Prostate gland (tissue), 2 donors: ENCODE measurements around the gene ITGA7. TPM values are rescaled to one million over a fixed set of nuclear protein-coding genes. Genes with fewer than 3 reads are reported as not detected.

Experiments
- DNase-seq: peaks from one replicate; pipeline ENCODE4 v3.0.0-alpha.2; 2019; ENCODE audit warnings: low spot score
- H3K27ac ChIP-seq, 2 donors: fragments of 200-600 bp; sonication (generic); 2 replicates each; pipeline ENCODE4 v1.5.1; 2017 to 2019
- H3K27me3 ChIP-seq: fragments of 200-600 bp; sonication (generic); replicated peaks from 2 replicates; pipeline ENCODE4 v1.5.1; 2019; ENCODE audit not compliant: insufficient read depth
- H3K36me3 ChIP-seq, 2 donors: fragments of 200-600 bp; sonication (generic); 1 replicate in 1 of 2; 2 replicates in 1 of 2; pipeline versions ENCODE4 v1.5.1 to v1.8.1; 2017 to 2019
- H3K4me1 ChIP-seq: fragments of 200-600 bp; sonication (generic); replicated peaks from 2 replicates; pipeline ENCODE4 v1.5.1; 2019
- H3K4me3 ChIP-seq, 2 donors: fragments of 200-600 bp; sonication (generic); 2 replicates each; pipeline ENCODE4 v1.5.1; 2017 to 2019
- H3K9me3 ChIP-seq: fragments of 200-600 bp; sonication (generic); 2 replicates; pipeline ENCODE4 v1.5.1; 2017
- CTCF ChIP-seq, 4 experiments: fragments of 200-600 bp in 2 of 4; fragments of 450-650 bp in 2 of 4; sonication (generic) in 2 of 4; IDR thresholded peaks; 1 replicate in 3 of 4; 2 replicates in 1 of 4; pipeline ENCODE4 v1.5.1; 2016 to 2019; ENCODE audit warnings: antibody characterized with exemption in 4 of 4, mild to moderate bottlenecking in 2 of 4, moderate library complexity in 2 of 4
- POLR2A ChIP-seq: fragments of 450-650 bp; IDR thresholded peaks from one replicate; pipeline ENCODE4 v1.6.1; 2016; ENCODE audit warnings: antibody characterized with exemption, mild to moderate bottlenecking
- POLR2AphosphoS5 ChIP-seq: sonication (generic); formaldehyde crosslinking; IDR thresholded peaks from one replicate; pipeline ENCODE4 v1.6.1; 2017; ENCODE audit warnings: antibody characterized with exemption
- WGBS: methylation state at CpG from one replicate; pipeline ENCODE4 v1.1.5; 2018; 5-methylcytosine and 5-hydroxymethylcytosine counted together
- intact Hi-C: fragments of 100-400 bp; cut with DNase I; formaldehyde crosslinking; loops from one replicate; pipeline ENCODE4 v1.14.2; 2022
- total RNA-seq, 2 donors: library from RNA; depleted of rRNA; stranded (reverse); fragments of >200 nt; gene quantifications; one replicate each; pipeline ENCODE4 v1.1.0, GENCODE V29; 2016

The ITGA7 gene
- total RNA-seq, 2 donors from 2014 or later: 17.4 to 37.0 TPM

GRCh38 chr12:55728186-55728938 is 20.7 kb upstream of the ITGA7 start:
- DNase-seq: peak; percentile 75
- Histone ChIP-seq H3K4me1 (peaks cover 9% of the 10 kb centered on the region), H3K4me3 (peak overlapping the region; percentile 88 to 94), H3K27ac (peak overlapping the region; percentile 99), H3K27me3 (no peaks in the 10 kb centered on the region), H3K36me3 (no peaks in the 10 kb centered on the region), H3K9me3 (no peaks in the 10 kb centered on the region)
- TF ChIP-seq POLR2AphosphoS5 (peak; percentile 10), POLR2A (no peak), CTCF (IDR thresholded peaks at IDR 0.05) (no peak)
- intact Hi-C loops: loop anchor here (5.0 kb wide), 1 partner anchor 199 kb away; the partner anchor contains the start of gene PYM1
- 0% methylated on average over 39 of the region's 61 CpGs for WGBS

GRCh38 chr12:55727643-55728185 is 20.0 kb upstream of the ITGA7 start:
- peaks cover 9% of the 10 kb centered on the region for H3K4me1 ChIP-seq
- peak overlapping the region; percentile 88 to 94 for H3K4me3 ChIP-seq
- H3K27ac ChIP-seq: peak overlapping the region; percentile 99
- H3K36me3 ChIP-seq: no peaks in the 10 kb centered on the region
- 5% methylated on average over 9 of the region's 9 CpGs for WGBS
- intact Hi-C loops: loop anchor here (5.0 kb wide), 1 partner anchor 200 kb away; the partner anchor contains the start of gene PYM1
- TF ChIP-seq CTCF (IDR thresholded peaks at IDR 0.05): no peak
- TF ChIP-seq POLR2AphosphoS5: no peak
- TF ChIP-seq POLR2A: peak; percentile 27
- H3K9me3 ChIP-seq: no peaks in the 10 kb centered on the region
- H3K27me3 ChIP-seq: no peaks in the 10 kb centered on the region
- DNase-seq: peak; percentile 47

- no peaks in the 10 kb centered on the region for H3K36me3 ChIP-seq
- H3K9me3 ChIP-seq: no peaks in the 10 kb centered on the region
- H3K4me1 ChIP-seq: peaks cover 9% of the 10 kb centered on the region
- 21% methylated on average over 10 of the region's 10 CpGs for WGBS
- no peak for DNase-seq
- no peak for TF ChIP-seq POLR2A
- no peak for TF ChIP-seq CTCF (IDR thresholded peaks at IDR 0.05)
- TF ChIP-seq POLR2AphosphoS5: no peak
- peak overlapping the region; percentile 99 for H3K27ac ChIP-seq
- peak overlapping the region in 1 of 2 donors; percentile 88 for H3K4me3 ChIP-seq
- H3K27me3 ChIP-seq: no peaks in the 10 kb centered on the region
- intact Hi-C loops: loop anchor here (5.0 kb wide), 1 partner anchor 200 kb away; the partner anchor contains the start of gene PYM1
Observed at GRCh38 chr12:55726971-55727370, 19.3 kb upstream of the ITGA7 start.

GRCh38 chr12:55725556-55725955 is 17.9 kb upstream of the ITGA7 start:
- 53% methylated on average over 3 of the region's 3 CpGs for WGBS
- DNase-seq: no peak
- no peak overlapping the region for H3K4me3 ChIP-seq
- H3K27me3 ChIP-seq: no peaks in the 10 kb centered on the region
- no peaks in the 10 kb centered on the region for H3K36me3 ChIP-seq
- no peak overlapping the region for H3K27ac ChIP-seq
- peaks cover 9% of the 10 kb centered on the region for H3K4me1 ChIP-seq
- intact Hi-C loops: loop anchor here (5.0 kb wide), 1 partner anchor 202 kb away; the partner anchor contains the start of gene PYM1
- no peaks in the 10 kb centered on the region for H3K9me3 ChIP-seq
- TF ChIP-seq CTCF (IDR thresholded peaks at IDR 0.05) (no peak), POLR2A (no peak), POLR2AphosphoS5 (no peak)
